Astrocyte of the cerebellum (primary cell): ENCODE data around the gene CEMIP.
"Not testable (repeated sequence)": the region's sequence is repeated elsewhere in the genome, so short reads cannot be mapped to it uniquely, and the experiment has no call there.

Source experiments
- DNase-seq: peaks from one replicate; pipeline ENCODE4 v3.0.0-alpha.2; 2011; ENCODE audit warnings: low read depth
- H3K4me3 ChIP-seq: 2 replicates; pipeline ENCODE4 v1.5.1; 2011; ENCODE audit warnings: mild to moderate bottlenecking, low read depth, low read length, moderate library complexity
- CTCF ChIP-seq: IDR thresholded peaks from 2 replicates; pipeline ENCODE4 v1.5.1; 2012; ENCODE audit warnings: low read length, low read depth, moderate library complexity, mild to moderate bottlenecking; ENCODE audit errors: missing control alignments
- in situ Hi-C: cut with HindIII; loops from 2 replicates; pipeline ENCODE4 v1.10.0; 2017; ENCODE audit warnings: low sequenced_read_pairs

The CEMIP gene

GRCh38 chr15:80755885-80756284 is 23.3 kb upstream of the CEMIP start:
- no peak for TF ChIP-seq CTCF
- DNase-seq: no peak
- in situ Hi-C loops: no loop called here

GRCh38 chr15:80758130-80758745 is 20.9 kb upstream of the CEMIP start:
- no peak overlapping the region for H3K4me3 ChIP-seq
- TF ChIP-seq CTCF: no peak
- DNase-seq: no peak
- in situ Hi-C loops: no loop called here

More at GRCh38 chr15:80755885-80756284, 23.3 kb upstream of the CEMIP start:
- no peak overlapping the region for H3K4me3 ChIP-seq

GRCh38 chr15:80760960-80761359 is 18.2 kb upstream of the CEMIP start:
- in situ Hi-C loops: no loop called here
- H3K4me3 ChIP-seq: no peak overlapping the region
- no peak for DNase-seq
- no peak for TF ChIP-seq CTCF

DNA sequence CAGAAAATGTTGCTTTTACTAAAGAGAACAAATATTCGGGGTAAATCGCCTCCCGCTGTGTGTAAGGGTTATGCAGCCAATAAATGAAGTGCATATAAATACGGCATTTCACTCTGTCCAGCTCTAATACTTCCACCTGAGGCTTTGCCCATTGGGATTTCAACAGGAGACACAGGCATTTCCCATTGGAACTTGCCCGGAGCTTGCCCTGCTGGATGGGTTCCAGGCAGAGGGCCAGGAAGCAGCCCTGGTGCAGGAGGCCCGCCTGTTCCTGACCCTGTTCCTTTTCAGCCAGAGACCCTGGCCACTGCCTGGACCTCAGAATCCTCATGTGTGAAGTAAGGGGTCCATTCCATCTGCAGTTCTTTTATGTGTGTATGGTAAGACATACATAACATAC is 17.4 kb upstream of the CEMIP start:
- no peak for TF ChIP-seq CTCF
- DNase-seq: no peak
- in situ Hi-C loops: no loop called here
- no peak overlapping the region for H3K4me3 ChIP-seq

GRCh38 chr15:80763235-80763634 is 15.9 kb upstream of the CEMIP start:
- H3K4me3 ChIP-seq, DNase-seq, in situ Hi-C loops: not testable (repeated sequence)

GRCh38 chr15:80764535-80764934 is 14.6 kb upstream of the CEMIP start:
- TF ChIP-seq CTCF: no peak
- DNase-seq: no peak
- in situ Hi-C loops: no loop called here
- H3K4me3 ChIP-seq: no peak overlapping the region

GRCh38 chr15:80766275-80766674 is 12.9 kb upstream of the CEMIP start:
- in situ Hi-C loops: no loop called here
- no peak overlapping the region for H3K4me3 ChIP-seq
- DNase-seq: no peak
- no peak for TF ChIP-seq CTCF
